HG03039 (cell line): ENCODE measurements around the gene DUSP28.

Experiments
- ATAC-seq: cut with Tn5 transposase; IDR thresholded peaks from one replicate; pipeline ENCODE4 v1.9.1; 2021; ENCODE audit warnings: mild to moderate bottlenecking, moderate library complexity; ENCODE audit not compliant: unreplicated experiment

The DUSP28 gene

GRCh38 chr2:240571314-240571973, 11.3 kb downstream of the DUSP28 start:
- ATAC-seq, result no peak

- no peak for ATAC-seq
Observed at GRCh38 chr2:240572141-240573031, 12.2 kb downstream of the DUSP28 start.

DNA sequence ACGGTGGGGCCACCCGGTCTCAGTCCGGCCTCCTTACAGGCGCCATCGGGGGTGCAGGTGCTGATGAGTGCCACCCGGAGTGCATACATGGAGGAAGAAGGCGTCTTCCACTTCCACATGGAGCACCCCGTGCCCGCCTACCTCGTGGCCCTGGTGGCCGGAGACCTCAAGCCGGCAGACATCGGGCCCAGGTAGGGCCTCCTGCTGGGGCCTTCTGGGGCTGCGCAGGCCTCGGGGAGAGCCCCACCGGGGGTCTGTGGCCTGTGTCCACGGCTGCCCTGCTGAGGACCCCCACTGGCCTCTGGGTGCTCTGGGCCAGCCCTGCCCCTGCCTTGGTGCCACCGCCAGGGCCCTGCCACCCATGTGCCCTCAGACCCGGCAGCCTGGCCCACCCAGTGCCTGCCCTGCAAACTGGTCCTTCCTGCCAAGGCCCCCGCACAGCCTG, 12.9 kb downstream of the DUSP28 start:
- ATAC-seq, result no peak

GRCh38 chr2:240573516-240574385, 13.6 kb downstream of the DUSP28 start:
- no peak for ATAC-seq

DNA sequence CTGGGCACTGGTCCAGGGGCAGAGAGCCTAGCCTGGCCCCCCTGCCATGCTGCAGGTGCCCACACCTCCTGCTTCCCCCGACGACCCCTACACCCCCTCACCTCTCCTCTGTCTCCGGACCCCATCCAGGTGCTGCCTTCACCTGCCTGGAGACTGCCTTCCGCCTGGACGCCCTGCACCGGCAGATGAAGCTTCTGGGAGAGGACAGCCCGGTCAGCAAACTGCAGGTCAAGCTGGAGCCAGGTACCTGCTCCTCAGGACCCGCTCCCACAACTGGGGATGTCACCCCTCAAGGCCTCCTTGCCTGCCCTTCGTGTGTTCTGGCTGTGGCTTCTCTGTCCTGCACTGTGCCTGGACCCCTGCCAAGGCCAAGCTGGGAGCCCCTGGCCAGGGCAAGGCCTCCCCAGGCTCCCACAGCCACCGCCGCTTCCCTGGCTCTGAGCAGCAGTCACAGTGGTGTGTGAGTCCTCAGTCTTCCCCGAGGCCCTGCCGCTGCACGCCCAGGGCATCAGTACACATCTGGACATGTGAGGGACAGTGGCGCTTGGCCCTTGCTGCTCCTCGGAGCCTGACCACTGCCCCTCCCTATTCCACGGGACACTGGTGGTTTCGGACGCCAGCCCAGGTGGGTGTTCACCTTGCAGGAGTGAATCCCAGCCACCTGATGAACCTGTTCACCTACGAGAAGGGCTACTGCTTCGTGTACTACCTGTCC, 14.4 kb downstream of the DUSP28 start:
- no peak for ATAC-seq

DNA sequence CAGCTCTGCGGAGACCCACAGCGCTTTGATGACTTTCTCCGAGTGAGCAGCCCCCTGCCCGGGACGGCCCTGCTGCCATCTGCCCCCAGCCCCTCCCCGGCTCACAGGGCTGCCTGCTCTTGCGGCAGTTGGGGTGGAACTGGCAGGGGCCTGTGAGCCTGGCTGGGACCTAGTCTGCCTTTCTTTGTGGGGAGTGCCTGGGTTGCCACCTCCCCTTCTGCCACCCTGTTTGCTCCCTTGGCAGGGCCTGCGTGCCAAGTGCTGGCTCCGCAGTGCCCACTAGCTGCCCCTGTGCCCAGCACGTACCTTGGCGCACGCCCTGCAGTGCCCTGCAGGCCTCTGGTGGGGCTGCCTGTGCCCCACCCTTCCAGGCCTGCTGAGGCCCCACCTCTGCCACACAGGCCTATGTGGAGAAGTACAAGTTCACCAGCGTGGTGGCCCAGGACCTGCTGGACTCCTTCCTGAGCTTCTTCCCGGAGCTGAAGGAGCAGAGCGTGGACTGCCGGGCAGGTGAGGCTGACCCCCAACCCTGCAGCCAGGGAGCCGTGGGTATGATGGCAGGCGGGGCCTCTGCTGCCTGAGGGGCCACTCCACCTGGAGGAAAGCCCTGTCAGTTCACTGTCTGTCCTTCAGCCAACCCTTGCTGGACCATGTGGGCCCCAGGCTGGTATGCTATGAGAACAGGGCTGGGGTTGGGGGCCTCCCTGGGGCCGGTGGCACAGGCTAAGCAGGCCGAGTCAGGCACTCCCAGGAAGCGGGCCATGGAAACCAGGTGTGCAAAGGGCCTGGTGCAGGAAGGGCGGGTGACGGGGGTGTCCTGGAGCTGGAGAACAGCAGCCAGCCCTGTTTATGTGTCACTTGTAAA, 15.2 kb downstream of the DUSP28 start:
- no peak for ATAC-seq

DNA sequence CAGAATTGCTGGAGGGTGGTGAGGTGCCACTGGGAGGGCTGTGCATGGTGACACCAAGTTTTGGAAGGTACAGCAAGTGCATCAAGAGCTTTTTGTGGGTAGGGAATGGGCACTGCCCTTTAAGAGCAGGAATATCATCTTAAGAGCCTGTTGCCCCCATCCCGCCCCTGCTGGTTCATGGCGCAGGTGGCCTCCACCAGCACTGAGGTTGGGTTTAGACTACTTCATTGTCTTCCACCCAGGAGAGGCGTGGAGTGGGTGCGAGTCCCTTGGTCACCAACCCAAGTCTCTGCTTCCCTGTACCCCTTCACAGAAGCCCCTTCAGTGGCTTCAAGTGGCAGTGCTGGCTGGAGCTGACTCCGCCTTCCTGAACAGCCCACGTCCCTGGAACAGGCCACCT, 15.9 kb downstream of the DUSP28 start:
- no peak for ATAC-seq

DNA sequence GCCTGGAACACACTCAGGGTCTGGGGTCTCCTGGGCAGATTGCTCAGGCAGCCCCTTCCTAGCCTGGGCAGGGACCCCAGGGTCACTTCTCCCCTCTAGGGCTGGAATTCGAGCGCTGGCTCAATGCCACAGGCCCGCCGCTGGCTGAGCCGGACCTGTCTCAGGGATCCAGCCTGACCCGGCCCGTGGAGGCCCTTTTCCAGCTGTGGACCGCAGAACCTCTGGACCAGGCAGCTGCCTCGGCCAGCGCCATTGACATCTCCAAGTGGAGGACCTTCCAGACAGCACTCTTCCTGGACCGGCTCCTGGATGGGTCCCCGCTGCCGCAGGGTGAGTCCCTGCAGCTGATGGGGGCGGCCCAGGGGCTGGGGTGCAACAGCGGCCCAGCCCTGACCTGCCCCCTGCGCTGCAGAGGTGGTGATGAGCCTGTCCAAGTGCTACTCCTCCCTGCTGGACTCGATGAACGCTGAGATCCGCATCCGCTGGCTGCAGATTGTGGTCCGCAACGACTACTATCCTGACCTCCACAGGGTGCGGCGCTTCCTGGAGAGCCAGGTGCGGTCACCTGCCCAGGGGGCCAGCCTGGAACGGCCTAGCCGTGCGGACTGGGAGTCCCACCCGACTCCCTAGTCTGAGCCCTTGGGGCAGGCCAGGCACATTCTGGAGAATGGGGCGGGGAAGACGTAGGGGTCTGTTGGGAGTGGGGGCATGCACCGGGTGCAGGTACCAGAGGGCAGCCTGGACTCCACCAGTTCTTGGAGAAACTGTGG, 16.5 kb downstream of the DUSP28 start:
- no peak for ATAC-seq

DNA sequence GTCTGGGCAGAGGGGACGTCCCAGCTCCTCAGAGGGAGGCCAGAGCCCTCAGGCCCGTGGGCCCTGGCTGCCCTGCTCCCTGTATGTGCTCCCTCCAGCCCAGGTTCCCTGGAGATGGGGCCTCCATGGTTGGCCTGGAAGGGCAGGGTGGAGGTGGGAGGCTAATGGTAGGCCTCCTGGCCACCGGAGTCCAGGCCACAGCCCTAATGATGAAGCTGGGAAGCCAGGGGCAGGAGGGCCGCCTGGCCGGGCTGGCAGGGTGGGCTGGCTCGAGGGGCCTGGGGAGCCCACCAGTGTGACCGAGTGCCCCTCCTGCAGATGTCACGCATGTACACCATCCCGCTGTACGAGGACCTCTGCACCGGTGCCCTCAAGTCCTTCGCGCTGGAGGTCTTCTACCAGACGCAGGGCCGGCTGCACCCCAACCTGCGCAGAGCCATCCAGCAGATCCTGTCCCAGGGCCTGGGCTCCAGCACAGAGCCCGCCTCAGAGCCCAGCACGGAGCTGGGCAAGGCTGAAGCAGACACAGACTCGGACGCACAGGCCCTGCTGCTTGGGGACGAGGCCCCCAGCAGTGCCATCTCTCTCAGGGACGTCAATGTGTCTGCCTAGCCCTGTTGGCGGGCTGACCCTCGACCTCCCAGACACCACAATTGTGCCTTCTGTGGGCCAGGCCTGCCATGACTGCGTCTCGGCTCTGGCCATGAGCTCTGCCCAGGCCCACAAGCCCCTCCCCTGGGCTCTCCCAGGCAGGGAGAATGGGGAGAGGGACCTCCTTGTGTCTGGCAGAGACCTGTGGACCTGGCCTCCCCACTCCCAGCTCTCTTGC, 17.3 kb downstream of the DUSP28 start:
- no peak for ATAC-seq

DNA sequence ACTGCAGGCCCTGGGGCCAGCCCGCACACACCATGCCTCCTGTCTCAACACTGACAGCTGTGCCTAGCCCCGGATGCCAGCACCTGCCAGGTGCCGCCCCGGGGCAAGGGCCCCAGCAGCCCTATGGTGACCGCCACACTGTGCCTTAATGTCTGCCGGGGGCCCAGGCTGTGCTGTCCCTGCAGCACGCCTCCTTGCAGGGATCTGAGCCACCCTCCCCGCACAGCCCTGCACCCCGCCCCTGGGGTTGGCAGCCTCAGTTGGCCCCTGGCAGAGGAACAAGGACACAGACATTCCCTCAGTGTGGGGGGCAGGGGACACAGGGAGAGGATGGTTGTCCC, 17.9 kb downstream of the DUSP28 start:
- ATAC-seq, result no peak

GRCh38 chr2:240578488-240578887, 18.3 kb downstream of the DUSP28 start:
- no peak for ATAC-seq

GRCh38 chr2:240579071-240579762, 19.1 kb downstream of the DUSP28 start:
- no peak for ATAC-seq

DNA sequence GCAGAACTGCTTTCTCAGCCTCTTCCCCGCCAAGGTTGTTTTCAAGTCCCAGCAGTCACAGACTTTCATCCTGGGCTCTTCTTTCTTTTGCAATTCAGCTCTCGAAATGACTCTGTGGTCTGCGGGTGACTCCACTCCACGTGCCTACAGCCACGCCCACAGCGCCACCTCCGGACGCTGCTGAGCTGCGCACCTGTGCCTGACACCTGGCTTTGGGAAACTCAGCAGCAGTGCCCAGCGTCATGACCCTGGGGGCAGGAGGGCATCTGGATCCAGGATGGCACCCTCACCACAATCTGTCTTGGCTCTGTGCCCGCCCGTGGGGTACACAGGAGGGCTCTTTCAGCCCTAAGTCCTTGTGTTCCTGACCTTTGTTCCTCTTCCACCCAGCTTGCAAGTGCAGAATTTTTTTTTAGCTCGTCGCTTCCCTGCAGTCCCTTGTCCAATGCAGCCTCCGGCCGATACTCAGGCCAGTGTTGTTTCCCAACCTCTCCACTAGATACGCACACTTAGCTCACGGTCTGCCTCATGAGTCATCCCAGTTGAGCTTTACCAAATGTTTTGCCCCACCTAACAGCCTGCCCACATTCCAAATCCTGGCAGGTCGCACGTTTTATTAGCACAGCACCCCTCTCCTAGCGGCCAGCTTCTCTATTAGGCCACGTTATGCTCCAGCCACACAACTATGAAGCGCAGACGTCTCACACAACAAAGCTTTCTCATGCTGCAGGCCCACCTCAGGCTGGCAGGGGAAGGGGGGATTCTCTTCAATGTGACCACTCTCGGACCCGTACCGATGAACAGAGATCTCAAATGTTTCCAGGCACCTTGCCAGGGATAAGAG, 19.8 kb downstream of the DUSP28 start:
- no peak for ATAC-seq

GRCh38 chr2:240581811-240582210, 21.7 kb downstream of the DUSP28 start:
- no peak for ATAC-seq

DNA sequence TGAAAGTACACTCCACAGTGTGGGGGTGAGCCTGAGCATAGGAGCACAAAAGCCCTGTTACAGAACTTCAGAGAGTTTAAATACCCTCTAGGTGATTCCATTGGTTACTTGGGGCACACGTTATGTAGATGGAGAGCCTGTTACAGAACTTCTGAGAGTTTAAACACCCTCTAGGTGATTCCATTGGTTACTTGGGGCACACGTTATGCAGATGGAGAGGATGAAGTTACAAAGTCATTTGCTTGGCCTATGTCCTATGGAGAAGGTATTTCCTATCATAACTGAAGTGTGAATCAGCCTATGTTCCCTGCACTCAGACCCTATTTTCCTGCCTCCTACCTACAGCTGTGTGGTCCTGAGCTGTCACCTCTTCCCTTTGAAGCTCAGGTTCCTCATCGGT, 22.6 kb downstream of the DUSP28 start:
- no peak for ATAC-seq

GRCh38 chr2:240583774-240584173, 23.6 kb downstream of the DUSP28 start:
- ATAC-seq, result no peak
